ENCODE results near the gene TMPRSS9.
"Not testable (repeated sequence)": the region's sequence is repeated elsewhere in the genome, so short reads cannot be mapped to it uniquely, and the experiment has no call there.

TMPRSS9 gene

GRCh38 chr19:2394442-2395292 lies 34.6 kb downstream of the TMPRSS9 start:
- TF ChIP-seq CTCF (IDR thresholded peaks at IDR 0.05; ENCODE audit: low read depth, low read length, missing control alignments): no peak
- no peak for DNase-seq (ENCODE audit: extremely low read depth, low read depth)
- no peak overlapping the region for H3K4me3 ChIP-seq (replicated peaks; ENCODE audit: low read depth, low read length)

GRCh38 chr19:2395293-2395829 lies 35.3 kb downstream of the TMPRSS9 start:
- H3K4me3 ChIP-seq (replicated peaks; ENCODE audit: low read depth, low read length); DNase-seq (ENCODE audit: extremely low read depth, low read depth): not testable (repeated sequence)

- DNase-seq (ENCODE audit: extremely low read depth, low read depth); H3K4me3 ChIP-seq (replicated peaks; ENCODE audit: low read depth, low read length): not testable (repeated sequence)
Observed at GRCh38 chr19:2397173-2397572, 37.1 kb downstream of the TMPRSS9 start.

- TF ChIP-seq CTCF (IDR thresholded peaks at IDR 0.05; ENCODE audit: low read depth, low read length, missing control alignments): no peak
- H3K4me3 ChIP-seq (replicated peaks; ENCODE audit: low read depth, low read length): no peak overlapping the region
- DNase-seq (ENCODE audit: extremely low read depth, low read depth): no peak
Observed at GRCh38 chr19:2398735-2399305, 38.8 kb downstream of the TMPRSS9 start.

- H3K4me3 ChIP-seq (replicated peaks; ENCODE audit: low read depth, low read length): no peak overlapping the region
- no peak for TF ChIP-seq CTCF (IDR thresholded peaks at IDR 0.05; ENCODE audit: low read depth, low read length, missing control alignments)
- DNase-seq (ENCODE audit: extremely low read depth, low read depth): no peak
Observed at GRCh38 chr19:2399582-2399981, 39.5 kb downstream of the TMPRSS9 start.

GRCh38 chr19:2408247-2408646 lies 48.2 kb downstream of the TMPRSS9 start:
- TF ChIP-seq CTCF (IDR thresholded peaks at IDR 0.05; ENCODE audit: low read depth, low read length, missing control alignments): no peak
- DNase-seq (ENCODE audit: extremely low read depth, low read depth): no peak
- no peak overlapping the region for H3K4me3 ChIP-seq (replicated peaks; ENCODE audit: low read depth, low read length)

GRCh38 chr19:2409352-2409912 lies 49.4 kb downstream of the TMPRSS9 start:
- no peak overlapping the region for H3K4me3 ChIP-seq (replicated peaks; ENCODE audit: low read depth, low read length)
- TF ChIP-seq CTCF (IDR thresholded peaks at IDR 0.05; ENCODE audit: low read depth, low read length, missing control alignments): no peak

More at GRCh38 chr19:2409352-2409912, 49.4 kb downstream of the TMPRSS9 start:
- DNase-seq (ENCODE audit: extremely low read depth, low read depth): no peak
